GM12878 (cell line): ENCODE results near the gene AGBL4. TPM values are rescaled to one million over a fixed set of nuclear protein-coding genes. Genes with fewer than 3 reads are reported as not detected.

ENCODE experiments used
- ATAC-seq: fragments of 200-7000 bp; cut with Tn5 transposase; 3 replicates; pipeline ENCODE4 v1.9.1; 2020; ENCODE audit warnings: mild to moderate bottlenecking, moderate library complexity
- BruUV-seq: library from RNA; stranded (reverse); fragments of 400-500 nt; replicated peaks from 2 replicates; lab custom pipeline; 2021; lab: Mats Ljungman, UMichigan
- CTCF ChIA-PET: fragments of 300-600 bp; sonication (Branson Sonifier 250); formaldehyde crosslinking; extraction: SDS; loops from one replicate; lab custom pipeline; 2021; ENCODE audit warnings: inconsistent platforms; lab: Yijun Ruan, JAX
- POLR2A ChIA-PET: fragments of 350-600 bp; formaldehyde crosslinking; extraction: SDS; loops from one replicate; lab custom pipeline; 2021; ENCODE audit warnings: inconsistent platforms; lab: Charles Lee
- RAD21 ChIA-PET: fragments of 300-600 bp; sonication (Branson Sonifier 250); formaldehyde crosslinking; loops from one replicate; lab custom pipeline; 2023; ENCODE audit warnings: antibody characterized with exemption; ENCODE audit not compliant: unreplicated experiment; lab: Charles Lee
- SMC1A ChIA-PET: fragments of 300-600 bp; sonication (Branson Sonifier 250); formaldehyde crosslinking; loops from one replicate; lab custom pipeline; 2023; ENCODE audit not compliant: unreplicated experiment, uncharacterized antibody; lab: Charles Lee
- DNase-seq: peaks from one replicate; pipeline ENCODE4 v3.0.0-alpha.2; 2011; ENCODE audit warnings: low read depth, low spot score
- FAIRE-seq: peaks from 3 replicates; lab custom pipeline; 2011; peaks lifted over from hg19 to GRCh38; lab: Jason Lieb, UNC
- H2AFZ ChIP-seq: 2 replicates; pipeline ENCODE4 v1.6.0; 2011; ENCODE audit warnings: low read depth, low read length, control low read depth; ENCODE audit not compliant: control insufficient read depth
- H3K27ac ChIP-seq: 2 replicates; pipeline ENCODE4 v1.5.1; 2011; ENCODE audit warnings: control low read depth; ENCODE audit not compliant: control insufficient read depth, insufficient read depth
- H3K27me3 ChIP-seq, 2 experiments: replicated peaks in 1 of 2; 2 replicates each; pipeline versions ENCODE4 v1.6.0 to v1.6.1; 2011; ENCODE audit warnings: low read length in 1 of 2; ENCODE audit not compliant: control insufficient read depth in 2 of 2, insufficient read depth in 2 of 2
- H3K36me3 ChIP-seq, 2 experiments: 2 replicates each; pipeline ENCODE4 v1.5.1; 2011; ENCODE audit warnings: low read length in 1 of 2; ENCODE audit not compliant: control insufficient read depth in 2 of 2, insufficient read depth in 2 of 2
- H3K4me1 ChIP-seq: 2 replicates; pipeline ENCODE4 v1.6.1; 2011; ENCODE audit warnings: mild to moderate bottlenecking, low read length, moderate library complexity, mixed read lengths; ENCODE audit not compliant: control insufficient read depth, insufficient read depth
- H3K4me2 ChIP-seq: 2 replicates; pipeline ENCODE4 v1.6.0; 2011; ENCODE audit warnings: control low read depth; ENCODE audit not compliant: control insufficient read depth, insufficient read depth
- H3K4me3 ChIP-seq: fragments of 200-600 bp; sonication (generic); 2 replicates; pipeline ENCODE4 v1.5.1; 2016
- H3K79me2 ChIP-seq: 2 replicates; pipeline ENCODE4 v1.6.0; 2011; ENCODE audit warnings: low read length; ENCODE audit not compliant: control insufficient read depth, insufficient read depth
- H3K9ac ChIP-seq: 2 replicates; pipeline ENCODE4 v1.8.0; 2011; ENCODE audit warnings: low read length, control low read depth, mixed read lengths; ENCODE audit not compliant: control insufficient read depth, insufficient read depth
- H3K9me3 ChIP-seq: replicated peaks from 3 replicates; pipeline ENCODE4 v1.5.1; 2011; ENCODE audit warnings: mild to moderate bottlenecking, low read length; ENCODE audit not compliant: control insufficient read depth, insufficient read depth
- H4K20me1 ChIP-seq: 2 replicates; pipeline ENCODE4 v1.6.0; 2011; ENCODE audit not compliant: control insufficient read depth, insufficient read depth
- ATF2 ChIP-seq: IDR thresholded peaks from 2 replicates; pipeline ENCODE4 v1.6.1; 2012; ENCODE audit warnings: low read length, inconsistent platforms
- BCL11A ChIP-seq: IDR thresholded peaks from 2 replicates; pipeline ENCODE4 v1.6.1; 2011; ENCODE audit warnings: low read depth, low read length
- IKZF1 ChIP-seq: fragments of 450-650 bp; conservative IDR thresholded peaks from 2 replicates; pipeline ENCODE4 v1.6.1; 2017; ENCODE audit warnings: antibody characterized with exemption, mild to moderate bottlenecking
- IRF3 ChIP-seq: fragments of 450-650 bp; IDR thresholded peaks from 2 replicates; pipeline ENCODE4 v1.6.1; 2014; ENCODE audit warnings: mild to moderate bottlenecking
- JUND ChIP-seq: IDR thresholded peaks from 2 replicates; pipeline ENCODE4 v1.6.1; 2012; ENCODE audit warnings: low read depth, mild to moderate bottlenecking, low read length, improper control_type of control experiment, moderate library complexity
- KDM1A ChIP-seq: fragments of 200-600 bp; sonication (generic); IDR thresholded peaks from 2 replicates; pipeline ENCODE4 v1.6.1; 2016; ENCODE audit warnings: borderline replicate concordance
- POLR2AphosphoS2 ChIP-seq: IDR thresholded peaks from 2 replicates; pipeline ENCODE4 v1.6.1; 2011; ENCODE audit warnings: low read depth, mild to moderate bottlenecking, low read length, improper control_type of control experiment, moderate library complexity
- POU2F2 ChIP-seq: IDR thresholded peaks from 3 replicates; pipeline ENCODE4 v1.6.1; 2011; ENCODE audit warnings: low read depth, mild to moderate bottlenecking, low read length, borderline replicate concordance
- RAD21 ChIP-seq: IDR thresholded peaks from 2 replicates; pipeline ENCODE4 v1.6.1; 2011; ENCODE audit warnings: mild to moderate bottlenecking, low read depth, low read length, moderate library complexity; ENCODE audit not compliant: insufficient read depth
- TCF3 ChIP-seq: IDR thresholded peaks from 2 replicates; pipeline ENCODE4 v1.6.1; 2012; ENCODE audit warnings: low read depth, mild to moderate bottlenecking, low read length, borderline replicate concordance; ENCODE audit not compliant: insufficient read depth
- ZBTB4 ChIP-seq: fragments of 450-650 bp; formaldehyde crosslinking; IDR thresholded peaks from 2 replicates; pipeline ENCODE4 v1.4.0; 2022; ENCODE audit warnings: mild to moderate bottlenecking, moderate library complexity
- WGBS: methylation state at CpG from one replicate; pipeline ENCODE4 v1.1.6; 2016; ENCODE audit warnings: low lambda C conversion rate; ENCODE audit not compliant: insufficient replicate concordance, insufficient coverage; ENCODE audit errors: missing lambda C conversion rate; 5-methylcytosine and 5-hydroxymethylcytosine counted together
- in situ Hi-C: fragments of 300-500 bp; cut with MboI; formaldehyde crosslinking; loops from 9 replicates; pipeline ENCODE4 v1.14.3; 2018; ENCODE audit warnings: mixed read lengths
- intact Hi-C: fragments of 100-400 bp; cut with micrococcal nuclease; formaldehyde crosslinking; loops from one replicate; pipeline ENCODE4 v1.14.2; 2022; ENCODE audit not compliant: unreplicated experiment
- polyA plus RNA-seq, 11 experiments: library from polyadenylated mRNA; depleted of rRNA in 4 of 11; unstranded in 6 of 11; stranded (reverse) in 5 of 11; fragments of >200 nt; fragmentation: Nextera tagmentation in 4 of 11; fragmentation: Illumina TruSeq in 1 of 11; extraction: Ambion mirVana in 4 of 11; extraction: Trizol in 1 of 11; gene quantifications; 1 replicate in 1 of 11; 2 replicates in 10 of 11; pipeline versions ENCODE4 v1.2.1 to v1.2.3, GENCODE V29; 2011 to 2016; ENCODE audit warnings: inconsistent platforms in 2 of 11, missing spikeins in 2 of 11, low read depth in 1 of 11
- total RNA-seq, 4 experiments: library from RNA; depleted of rRNA in 3 of 4; stranded (reverse); fragments of >200 nt in 3 of 4; fragmentation: Illumina TruSeq in 1 of 4; extraction: Trizol in 1 of 4; gene quantifications; 2 replicates each; pipeline versions ENCODE4 v1.2.1 to v1.2.3, GENCODE V29; 2013 to 2021
- TF ChIP-seq, protein P1 (sequence below): IDR thresholded peaks from 2 replicates; pipeline ENCODE4 v1.6.1; 2012; ENCODE audit warnings: low read depth, low read length, improper control_type of control experiment
- TF ChIP-seq, protein P2 (sequence below): fragments of 450-650 bp; formaldehyde crosslinking; IDR thresholded peaks from 2 replicates; pipeline ENCODE4 v1.5.0; 2022; ENCODE audit warnings: mild to moderate bottlenecking, missing genetic modification characterization

The AGBL4 gene
- total and polyA plus RNA-seq, 10 of the 15 experiments (the other 5 are each of a cell fraction or from before 2014, with no cell fraction given): 0.31 TPM; not detected in 9

- SMC1A ChIA-PET: no interaction called here
- Histone ChIP-seq H3K9ac (no peak overlapping the region), H3K27me3 (no peaks in the 10 kb centered on the region), H3K36me3 (no peaks in the 10 kb centered on the region), H4K20me1 (no peaks in the 10 kb centered on the region), H2AFZ (no peak overlapping the region), H3K4me2 (no peak overlapping the region), H3K4me3 (no peak overlapping the region), H3K27ac (no peak overlapping the region), H3K79me2 (no peaks in the 10 kb centered on the region), H3K9me3 (no peaks in the 10 kb centered on the region), H3K4me1 (no peaks in the 10 kb centered on the region)
- DNase-seq (no peak), ATAC-seq (no peak), FAIRE-seq (no peak)
- 28% methylated on average over 3 of the region's 3 CpGs for WGBS
- TF ChIP-seq TCF3: no peak
- no peak for TF ChIP-seq ATF2
- no peak for TF ChIP-seq RAD21
- TF ChIP-seq IRF3: no peak
- TF ChIP-seq IKZF1: no peak
- TF ChIP-seq, protein P1, sequence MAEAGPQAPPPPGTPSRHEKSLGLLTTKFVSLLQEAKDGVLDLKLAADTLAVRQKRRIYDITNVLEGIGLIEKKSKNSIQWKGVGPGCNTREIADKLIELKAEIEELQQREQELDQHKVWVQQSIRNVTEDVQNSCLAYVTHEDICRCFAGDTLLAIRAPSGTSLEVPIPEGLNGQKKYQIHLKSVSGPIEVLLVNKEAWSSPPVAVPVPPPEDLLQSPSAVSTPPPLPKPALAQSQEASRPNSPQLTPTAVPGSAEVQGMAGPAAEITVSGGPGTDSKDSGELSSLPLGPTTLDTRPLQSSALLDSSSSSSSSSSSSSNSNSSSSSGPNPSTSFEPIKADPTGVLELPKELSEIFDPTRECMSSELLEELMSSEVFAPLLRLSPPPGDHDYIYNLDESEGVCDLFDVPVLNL: no peak
- no peak for TF ChIP-seq KDM1A
- TF ChIP-seq POU2F2: no peak
- TF ChIP-seq POLR2AphosphoS2: no peak
- TF ChIP-seq ZBTB4 (CRISPR knock-in tag): no peak
- TF ChIP-seq, protein P2, sequence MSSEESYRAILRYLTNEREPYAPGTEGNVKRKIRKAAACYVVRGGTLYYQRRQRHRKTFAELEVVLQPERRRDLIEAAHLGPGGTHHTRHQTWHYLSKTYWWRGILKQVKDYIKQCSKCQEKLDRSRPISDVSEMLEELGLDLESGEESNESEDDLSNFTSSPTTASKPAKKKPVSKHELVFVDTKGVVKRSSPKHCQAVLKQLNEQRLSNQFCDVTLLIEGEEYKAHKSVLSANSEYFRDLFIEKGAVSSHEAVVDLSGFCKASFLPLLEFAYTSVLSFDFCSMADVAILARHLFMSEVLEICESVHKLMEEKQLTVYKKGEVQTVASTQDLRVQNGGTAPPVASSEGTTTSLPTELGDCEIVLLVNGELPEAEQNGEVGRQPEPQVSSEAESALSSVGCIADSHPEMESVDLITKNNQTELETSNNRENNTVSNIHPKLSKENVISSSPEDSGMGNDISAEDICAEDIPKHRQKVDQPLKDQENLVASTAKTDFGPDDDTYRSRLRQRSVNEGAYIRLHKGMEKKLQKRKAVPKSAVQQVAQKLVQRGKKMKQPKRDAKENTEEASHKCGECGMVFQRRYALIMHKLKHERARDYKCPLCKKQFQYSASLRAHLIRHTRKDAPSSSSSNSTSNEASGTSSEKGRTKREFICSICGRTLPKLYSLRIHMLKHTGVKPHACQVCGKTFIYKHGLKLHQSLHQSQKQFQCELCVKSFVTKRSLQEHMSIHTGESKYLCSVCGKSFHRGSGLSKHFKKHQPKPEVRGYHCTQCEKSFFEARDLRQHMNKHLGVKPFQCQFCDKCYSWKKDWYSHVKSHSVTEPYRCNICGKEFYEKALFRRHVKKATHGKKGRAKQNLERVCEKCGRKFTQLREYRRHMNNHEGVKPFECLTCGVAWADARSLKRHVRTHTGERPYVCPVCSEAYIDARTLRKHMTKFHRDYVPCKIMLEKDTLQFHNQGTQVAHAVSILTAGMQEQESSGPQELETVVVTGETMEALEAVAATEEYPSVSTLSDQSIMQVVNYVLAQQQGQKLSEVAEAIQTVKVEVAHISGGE (CRISPR knock-in tag): no peak
- TF ChIP-seq BCL11A: no peak
- TF ChIP-seq JUND: no peak
- in situ Hi-C loops: no loop called here
- intact Hi-C loops: loop anchor here (10.0 kb wide), 1 partner anchor 380 kb away; no protein-coding TSS in a partner anchor
- RAD21 ChIA-PET: no interaction called here
- CTCF ChIA-PET: no interaction called here
- BruUV-seq: no TSS peak
- POLR2A ChIA-PET: no interaction called here
Measured at GRCh38 chr1:49424782-49425181, 599.0 kb downstream of the AGBL4 start.
